Thyroid gland (tissue), 4 donors: ENCODE results near the gene NUP93.

Experiments used
- CTCF ChIP-seq, 6 experiments: fragments of 200-600 bp in 3 of 6; fragments of 450-650 bp in 3 of 6; sonication (generic) in 3 of 6; IDR thresholded peaks; one replicate each; pipeline ENCODE4 v1.5.1; 2016 to 2019; ENCODE audit warnings: antibody characterized with exemption in 6 of 6, mild to moderate bottlenecking in 2 of 6, inconsistent platforms in 1 of 6, moderate library complexity in 1 of 6
- POLR2A ChIP-seq, 2 donors: fragments of 450-650 bp; IDR thresholded peaks; one replicate each; pipeline ENCODE4 v1.6.1; 2017; ENCODE audit warnings: antibody characterized with exemption in 2 of 2, mild to moderate bottlenecking in 2 of 2, moderate library complexity in 1 of 2

GRCh38 chr16:56832768-56833167 is 102.8 kb downstream of the NUP93 start:
- TF ChIP-seq CTCF (IDR thresholded peaks at IDR 0.05) (no peak), POLR2A (IDR thresholded peaks at IDR 0.05) (no peak)
